ENCODE results near the gene USO1.
"Not testable (repeated sequence)": the region's sequence is repeated elsewhere in the genome, so short reads cannot be mapped to it uniquely, and the experiment has no call there.

The USO1 gene, protein sequence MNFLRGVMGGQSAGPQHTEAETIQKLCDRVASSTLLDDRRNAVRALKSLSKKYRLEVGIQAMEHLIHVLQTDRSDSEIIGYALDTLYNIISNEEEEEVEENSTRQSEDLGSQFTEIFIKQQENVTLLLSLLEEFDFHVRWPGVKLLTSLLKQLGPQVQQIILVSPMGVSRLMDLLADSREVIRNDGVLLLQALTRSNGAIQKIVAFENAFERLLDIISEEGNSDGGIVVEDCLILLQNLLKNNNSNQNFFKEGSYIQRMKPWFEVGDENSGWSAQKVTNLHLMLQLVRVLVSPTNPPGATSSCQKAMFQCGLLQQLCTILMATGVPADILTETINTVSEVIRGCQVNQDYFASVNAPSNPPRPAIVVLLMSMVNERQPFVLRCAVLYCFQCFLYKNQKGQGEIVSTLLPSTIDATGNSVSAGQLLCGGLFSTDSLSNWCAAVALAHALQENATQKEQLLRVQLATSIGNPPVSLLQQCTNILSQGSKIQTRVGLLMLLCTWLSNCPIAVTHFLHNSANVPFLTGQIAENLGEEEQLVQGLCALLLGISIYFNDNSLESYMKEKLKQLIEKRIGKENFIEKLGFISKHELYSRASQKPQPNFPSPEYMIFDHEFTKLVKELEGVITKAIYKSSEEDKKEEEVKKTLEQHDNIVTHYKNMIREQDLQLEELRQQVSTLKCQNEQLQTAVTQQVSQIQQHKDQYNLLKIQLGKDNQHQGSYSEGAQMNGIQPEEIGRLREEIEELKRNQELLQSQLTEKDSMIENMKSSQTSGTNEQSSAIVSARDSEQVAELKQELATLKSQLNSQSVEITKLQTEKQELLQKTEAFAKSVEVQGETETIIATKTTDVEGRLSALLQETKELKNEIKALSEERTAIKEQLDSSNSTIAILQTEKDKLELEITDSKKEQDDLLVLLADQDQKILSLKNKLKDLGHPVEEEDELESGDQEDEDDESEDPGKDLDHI

DNA sequence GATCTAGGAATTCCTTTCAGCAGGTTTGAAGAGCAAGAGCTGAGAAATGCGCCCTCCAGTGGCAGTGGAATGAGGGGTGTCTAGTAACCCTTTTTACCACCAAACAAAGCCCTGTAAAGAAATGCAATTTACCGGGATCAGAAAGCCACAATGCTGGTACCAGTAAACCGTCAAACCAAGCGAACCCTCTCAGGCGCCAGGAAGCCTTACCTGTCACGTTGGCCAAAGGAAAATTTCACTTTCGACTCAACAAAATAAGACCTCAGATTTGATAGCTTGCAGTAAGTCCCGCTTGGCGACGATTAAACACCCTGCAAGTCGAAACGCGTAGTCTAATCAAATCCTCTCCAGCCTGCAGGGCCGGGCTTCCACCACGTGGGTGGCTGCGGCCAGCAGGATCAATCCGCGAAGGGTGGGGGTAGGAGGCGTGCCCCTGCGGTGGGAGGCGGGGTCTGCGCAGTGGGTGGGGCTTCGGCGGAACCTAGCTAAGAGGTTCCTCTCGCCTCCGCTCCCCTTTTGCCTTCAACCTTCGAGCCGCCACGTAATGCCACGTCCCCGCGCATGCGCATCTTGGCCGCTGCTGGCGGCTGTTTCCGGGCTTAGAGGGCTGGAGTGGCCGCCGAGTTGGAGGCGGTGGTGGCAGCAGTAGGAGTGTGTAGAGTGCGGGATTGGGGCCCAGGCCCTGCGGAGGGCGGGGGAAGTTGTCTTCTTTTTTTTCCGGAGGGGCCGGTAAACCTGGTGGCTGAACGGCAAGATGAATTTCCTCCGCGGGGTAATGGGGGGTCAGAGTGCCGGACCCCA lies at the start of gene USO1:
Gene USO1, plus strand, starts transcription at position 512 of the 801 bp plus-strand sequence. Its CDS starts 243 bp downstream, at position 755.
- in situ Hi-C loops (cut with MboI; ENCODE audit: low sequenced_read_pairs): no loop called here

DNA sequence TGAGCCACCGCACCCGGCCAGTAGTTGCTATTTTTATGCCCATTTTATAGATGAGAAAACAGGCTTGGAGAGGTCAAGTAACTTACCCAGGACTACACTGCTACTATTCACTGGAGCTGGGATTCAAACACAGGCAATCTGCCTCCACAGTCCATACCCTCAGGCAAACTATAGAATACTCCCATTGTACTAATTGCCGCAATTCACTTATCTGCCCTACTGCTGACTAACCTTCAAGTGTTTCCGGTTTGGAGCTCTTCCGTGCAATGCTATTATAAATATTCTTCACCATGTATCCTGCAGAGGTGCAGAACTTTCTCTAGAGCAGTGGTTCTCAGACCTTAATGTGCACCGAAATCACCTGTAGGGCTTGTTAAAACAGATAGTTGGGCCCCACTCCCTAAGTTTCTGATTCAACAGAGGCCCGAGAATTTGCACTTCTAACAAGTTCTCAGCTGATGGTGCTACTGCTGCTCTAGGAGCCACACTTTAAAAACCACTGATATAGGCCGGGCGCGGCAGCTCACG lies 49.3 kb upstream of the USO1 start:
- in situ Hi-C loops (cut with MboI; ENCODE audit: low sequenced_read_pairs): no loop called here

DNA sequence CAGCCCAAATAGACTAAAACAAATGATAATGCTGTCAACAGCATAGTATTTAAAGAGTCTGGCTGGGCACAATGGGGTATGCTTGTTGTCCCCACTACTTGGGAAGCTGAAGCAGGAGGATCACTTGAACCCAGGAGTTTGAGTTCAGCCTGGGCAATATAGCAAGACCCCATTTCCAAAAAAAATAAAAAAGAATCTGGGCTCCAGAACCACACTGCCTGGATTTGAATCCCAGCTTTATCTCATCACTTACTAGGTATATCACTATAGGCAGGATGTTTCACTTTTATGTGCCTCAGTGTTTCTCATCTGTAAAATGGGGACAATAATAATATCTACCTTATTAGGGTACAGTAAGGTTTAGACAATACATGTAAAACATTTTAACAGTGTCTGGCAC lies 45.9 kb upstream of the USO1 start:
- in situ Hi-C loops (cut with MboI; ENCODE audit: low sequenced_read_pairs): no loop called here

DNA sequence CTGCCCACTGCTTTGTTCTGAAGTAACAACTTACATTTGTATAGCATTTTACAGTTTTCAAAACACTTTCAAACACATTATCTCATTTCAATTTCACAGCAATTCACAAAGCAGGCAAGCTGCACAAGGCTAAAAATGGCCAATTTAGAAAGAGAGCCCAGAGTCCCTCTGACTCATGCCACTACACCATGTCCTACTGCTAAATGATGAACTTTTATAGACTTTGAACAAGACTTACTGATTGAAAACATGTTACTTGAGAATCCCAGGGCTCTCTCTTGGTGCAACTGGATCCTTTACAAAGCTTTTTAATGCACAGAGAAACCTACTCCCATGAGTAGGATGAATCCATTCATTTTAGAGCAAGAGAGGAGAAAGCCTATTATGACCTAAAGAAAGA lies 45.4 kb upstream of the USO1 start:
- in situ Hi-C loops (cut with MboI; ENCODE audit: low sequenced_read_pairs): no loop called here

DNA sequence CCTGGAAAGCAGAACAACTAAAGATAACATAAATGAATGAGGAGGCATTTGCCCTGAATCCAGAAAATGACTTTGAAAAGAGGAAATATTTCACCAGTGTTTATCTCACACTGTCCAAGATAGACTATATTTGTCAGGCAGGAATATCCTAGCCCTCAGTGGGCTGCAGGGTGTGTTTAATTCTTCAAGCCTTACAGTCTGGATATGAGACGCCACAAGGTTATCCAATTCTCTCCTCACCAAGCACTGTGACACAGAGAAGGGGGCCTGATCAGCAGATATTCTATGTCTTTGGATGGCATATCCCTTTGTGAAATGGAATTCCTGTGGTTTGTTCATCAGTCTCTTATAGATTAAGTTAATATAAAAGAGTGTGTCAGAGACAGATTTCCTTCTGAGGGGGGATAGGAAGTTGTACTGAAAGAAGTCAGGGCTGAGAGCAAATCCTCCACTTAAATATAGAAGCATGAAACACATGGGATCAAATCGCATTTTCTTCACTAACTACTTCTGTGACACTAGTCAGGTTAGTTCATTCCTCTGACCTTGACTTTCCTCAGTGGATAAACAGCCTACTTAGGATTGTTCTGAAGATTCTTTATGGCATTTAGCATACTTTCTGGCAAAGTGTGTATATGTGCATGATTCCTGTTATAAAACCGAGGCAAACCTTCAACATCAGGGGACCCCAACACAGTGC lies 44.4 kb upstream of the USO1 start:
- in situ Hi-C loops (cut with MboI; ENCODE audit: low sequenced_read_pairs): no loop called here

DNA sequence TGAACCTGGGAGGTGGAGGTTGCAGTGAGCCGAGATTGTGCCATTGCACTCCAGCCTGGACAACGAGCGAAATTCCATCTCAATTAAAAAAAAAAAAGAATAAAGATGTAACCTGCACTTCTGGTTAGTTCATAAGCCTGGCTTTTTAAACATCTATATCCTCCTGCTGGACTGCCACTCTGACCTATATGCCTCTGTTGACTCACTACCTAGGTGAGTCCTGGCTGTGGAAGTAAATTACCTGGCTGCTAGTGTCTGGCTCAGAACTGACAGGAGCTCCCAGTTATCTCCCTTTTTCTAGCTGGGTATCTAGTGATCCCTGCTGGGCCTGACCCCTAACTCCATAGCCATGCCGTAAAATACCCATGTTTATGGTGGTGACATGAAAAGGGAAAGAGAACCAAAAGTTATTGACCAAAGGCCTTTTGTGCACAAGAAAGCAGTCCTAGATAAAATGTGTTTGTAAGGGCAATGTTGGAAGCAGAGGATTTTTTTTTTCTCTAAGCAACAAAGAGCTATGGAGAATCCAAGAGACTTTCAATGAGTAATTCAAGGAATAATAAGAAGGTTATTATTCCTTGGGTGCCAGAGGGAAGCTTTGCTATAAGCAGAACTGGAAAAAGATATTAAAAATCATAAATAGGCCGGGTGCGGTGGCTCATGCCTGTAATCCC lies 40.8 kb upstream of the USO1 start:
- in situ Hi-C loops (cut with MboI; ENCODE audit: low sequenced_read_pairs): no loop called here

DNA sequence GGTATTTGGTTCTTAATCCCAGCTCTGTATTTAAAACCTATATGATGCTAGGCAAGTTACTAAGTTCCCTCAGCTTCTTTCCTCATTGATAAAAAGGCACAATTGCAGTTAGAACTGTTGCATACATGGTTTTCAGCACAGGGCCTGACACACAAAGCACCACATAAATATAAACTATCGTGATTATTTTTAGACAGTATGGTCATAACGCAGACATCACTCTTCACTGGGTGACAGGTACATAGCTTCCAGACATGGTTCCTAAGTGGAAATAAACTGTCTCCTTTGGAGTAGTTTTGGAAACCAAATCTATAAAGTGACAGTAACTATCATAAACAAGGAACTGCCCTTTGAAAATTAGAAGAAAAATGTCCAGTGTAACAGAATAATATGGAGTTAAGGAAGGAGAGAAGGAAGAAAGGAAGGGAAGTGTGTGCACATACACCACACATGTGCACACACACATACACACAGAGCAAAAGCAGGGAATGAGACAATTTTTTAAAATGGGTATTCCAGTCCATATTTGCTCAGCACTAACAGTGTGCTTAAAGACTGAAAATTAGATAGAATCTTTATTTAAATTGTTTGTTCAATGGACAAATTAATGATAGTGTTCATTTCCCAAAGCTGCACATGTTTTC lies 38.7 kb upstream of the USO1 start:
- in situ Hi-C loops (cut with MboI; ENCODE audit: low sequenced_read_pairs): no loop called here

DNA sequence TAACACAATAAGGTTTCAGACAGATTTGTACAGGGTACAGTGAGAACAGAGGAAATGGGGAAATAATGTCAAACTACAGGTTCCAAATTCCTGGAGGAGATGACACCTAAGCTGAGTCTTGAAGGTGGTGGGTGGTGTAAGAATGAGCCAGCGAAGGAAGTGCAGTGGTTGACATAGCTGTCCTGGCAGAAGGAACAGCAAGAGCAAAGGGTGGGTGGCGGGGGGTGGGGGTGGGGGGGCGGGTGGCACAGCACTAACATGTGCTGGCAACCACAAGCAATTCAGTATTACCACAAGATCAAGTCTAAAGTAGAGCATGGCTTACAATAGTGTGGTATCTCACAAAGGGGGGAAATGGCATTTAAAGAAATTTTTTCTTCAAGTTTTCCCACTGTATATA lies 38.0 kb upstream of the USO1 start:
- in situ Hi-C loops (cut with MboI; ENCODE audit: low sequenced_read_pairs): no loop called here

DNA sequence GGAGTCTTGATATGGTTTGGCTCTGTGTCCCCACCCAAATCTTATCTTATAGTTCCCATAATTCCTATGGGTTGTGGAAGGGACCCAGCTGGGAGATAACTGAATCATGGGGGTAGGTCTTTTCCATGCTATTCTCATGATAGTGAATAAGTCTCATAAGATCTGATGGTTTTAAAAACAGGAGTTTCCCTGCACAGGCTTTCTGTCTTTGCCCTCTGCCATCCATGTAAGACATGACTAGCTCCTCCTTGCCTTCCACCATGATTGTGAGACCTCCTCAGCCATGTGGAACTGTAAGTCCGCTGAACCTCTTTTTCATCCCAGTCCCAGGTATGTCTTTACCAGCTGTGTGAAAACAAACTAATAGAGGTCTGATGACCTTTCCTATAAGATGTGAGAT lies 37.3 kb upstream of the USO1 start:
- in situ Hi-C loops (cut with MboI; ENCODE audit: low sequenced_read_pairs): not testable (repeated sequence)

DNA sequence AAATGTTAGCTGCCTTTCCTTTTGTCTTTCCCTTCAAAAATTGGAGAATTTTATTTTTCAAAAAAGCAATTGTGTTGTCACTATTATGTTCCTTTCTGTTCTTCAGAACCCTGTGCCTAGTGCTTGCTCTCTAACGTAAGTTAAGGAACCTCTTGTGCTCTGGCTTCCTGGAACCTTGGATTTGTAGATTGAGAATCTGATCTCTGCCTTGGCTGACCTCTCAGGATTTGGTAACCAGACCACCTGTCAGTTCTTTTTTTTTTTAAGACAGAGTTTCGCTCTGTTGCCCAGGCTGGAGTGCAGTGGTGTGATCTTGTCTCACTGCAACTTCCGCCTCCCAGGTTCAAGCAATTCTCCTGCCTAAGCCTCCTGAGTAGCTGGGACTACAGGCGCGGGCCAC lies 32.3 kb upstream of the USO1 start:
- in situ Hi-C loops (cut with MboI; ENCODE audit: low sequenced_read_pairs): not testable (repeated sequence)

DNA sequence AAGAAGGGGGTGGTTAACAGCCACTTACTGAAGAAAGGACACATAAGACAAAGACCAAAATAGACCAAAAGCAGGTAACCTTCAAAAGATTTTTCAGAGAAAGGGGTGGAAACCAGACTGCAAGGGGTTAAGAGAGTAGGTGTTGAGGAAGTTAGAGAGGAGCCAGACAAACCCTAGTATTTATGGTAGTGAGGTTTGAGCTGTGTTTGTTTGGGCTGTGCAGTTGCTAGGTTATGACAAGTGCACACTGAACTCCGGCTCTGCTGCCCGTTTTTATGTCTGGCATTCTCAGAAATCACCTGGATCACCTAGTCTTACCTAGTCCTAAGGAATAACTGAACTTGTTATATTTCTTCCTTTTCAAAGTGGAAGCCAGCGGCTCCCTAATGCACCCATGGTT lies 28.3 kb upstream of the USO1 start:
- in situ Hi-C loops (cut with MboI; ENCODE audit: low sequenced_read_pairs): no loop called here

DNA sequence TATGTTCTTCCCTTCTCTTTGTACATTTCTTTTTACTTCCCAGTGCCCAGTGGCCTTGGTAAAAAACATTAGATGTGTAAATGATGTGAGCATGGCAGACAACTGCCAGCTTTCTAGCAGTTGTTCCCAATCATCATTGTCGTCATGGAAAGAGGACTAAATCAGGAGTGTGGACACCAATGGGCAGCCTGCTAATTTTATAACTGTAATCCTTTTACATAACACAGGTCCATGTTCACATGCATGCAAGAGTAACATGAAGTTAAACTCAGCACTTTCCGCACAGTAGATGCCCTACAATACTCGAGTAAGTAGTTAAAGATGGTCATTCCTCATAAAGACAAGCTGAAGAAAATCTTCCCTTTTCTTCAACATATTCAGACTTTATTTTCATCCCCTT lies 27.8 kb upstream of the USO1 start:
- in situ Hi-C loops (cut with MboI; ENCODE audit: low sequenced_read_pairs): no loop called here

DNA sequence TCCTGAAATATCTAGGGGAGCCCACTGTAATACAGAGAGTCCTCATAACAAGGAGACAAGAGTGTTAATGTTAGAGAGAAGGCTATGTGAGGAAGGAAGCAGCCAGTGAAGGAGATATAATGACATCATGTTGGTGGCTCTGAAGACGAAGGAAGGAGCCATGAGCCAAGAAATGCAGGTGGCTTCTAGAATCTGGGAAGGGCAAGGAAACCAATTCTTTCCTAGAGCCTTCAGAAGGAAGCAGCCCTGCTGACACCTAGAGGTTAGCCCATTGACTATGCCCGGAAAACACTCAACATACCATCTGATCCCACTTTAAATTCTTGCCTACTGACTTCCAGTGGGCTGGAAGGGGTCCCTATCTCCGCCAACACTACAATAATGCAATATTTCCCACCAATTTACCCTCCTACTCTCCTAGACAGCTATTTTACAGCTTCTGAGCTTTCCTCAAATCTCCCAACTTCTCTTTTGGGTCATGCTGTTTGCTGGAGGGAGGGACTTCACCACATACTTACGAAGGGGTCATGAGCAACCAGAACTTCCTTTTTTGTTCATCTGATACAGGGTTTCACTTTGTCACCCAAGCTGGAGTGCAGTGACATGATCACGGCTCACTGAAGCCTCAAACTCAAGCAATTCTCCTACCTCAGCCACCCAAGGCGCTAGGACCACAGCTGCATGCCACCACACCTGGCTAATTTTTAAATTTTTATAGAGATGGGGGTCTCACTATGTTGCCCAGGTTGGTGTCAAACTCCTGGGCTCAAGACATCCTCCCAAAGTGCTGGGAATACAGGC lies 26.0 kb upstream of the USO1 start:
- in situ Hi-C loops (cut with MboI; ENCODE audit: low sequenced_read_pairs): no loop called here

DNA sequence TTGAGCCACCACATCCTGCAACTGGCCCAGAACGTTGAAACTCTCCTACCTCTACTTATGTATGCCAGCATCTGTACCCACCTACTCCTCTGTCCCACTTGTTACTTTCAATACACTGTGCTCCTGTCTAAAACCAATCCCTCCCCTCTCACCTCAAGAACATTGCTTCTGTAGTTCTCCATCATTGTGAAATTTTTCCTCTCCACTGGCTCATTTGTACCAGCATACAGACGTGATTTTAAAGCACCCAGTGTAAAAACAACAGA lies 25.5 kb upstream of the USO1 start:
- in situ Hi-C loops (cut with MboI; ENCODE audit: low sequenced_read_pairs): no loop called here

DNA sequence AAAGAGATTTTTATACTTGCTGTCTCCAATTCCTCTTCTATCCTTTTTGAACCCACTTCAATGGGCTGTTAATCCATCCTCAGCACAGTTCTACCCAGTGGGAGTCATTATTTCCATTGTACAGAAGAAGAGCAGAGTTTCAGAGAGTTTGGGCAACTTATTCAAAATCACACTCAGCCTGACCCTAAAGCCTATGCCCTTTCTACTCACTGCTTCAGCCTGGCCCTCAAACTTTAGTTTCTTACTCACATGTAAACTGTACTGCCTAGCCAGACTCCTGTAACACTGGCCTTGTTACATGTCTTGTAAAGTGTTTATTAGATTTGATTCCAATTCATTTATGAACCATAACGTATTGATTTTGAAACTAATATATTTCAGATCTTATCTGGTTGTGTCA lies 25.1 kb upstream of the USO1 start:
- in situ Hi-C loops (cut with MboI; ENCODE audit: low sequenced_read_pairs): no loop called here

DNA sequence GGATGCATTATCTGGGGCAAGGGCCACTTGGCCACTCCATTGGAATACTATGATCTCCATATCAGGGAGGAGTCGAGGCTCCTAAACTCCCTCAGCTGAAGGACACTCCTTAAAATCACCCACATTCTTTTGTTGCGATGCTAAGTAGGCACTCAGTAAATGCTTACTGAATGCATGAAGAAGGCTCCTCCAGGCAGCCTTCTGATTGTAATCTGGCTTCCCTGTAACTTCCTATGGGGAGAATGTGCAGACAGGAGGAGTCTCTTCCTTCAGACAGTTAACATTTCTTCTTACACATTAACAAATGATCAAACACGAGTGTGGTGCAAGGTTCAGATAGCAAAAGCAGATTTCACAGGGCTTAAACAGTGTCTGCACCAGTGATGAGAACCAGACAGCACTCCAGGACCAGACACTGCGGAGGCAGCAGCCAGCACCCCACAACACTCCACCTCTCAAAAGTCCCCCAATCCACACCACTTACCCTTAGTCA lies 21.4 kb upstream of the USO1 start:
- in situ Hi-C loops (cut with MboI; ENCODE audit: low sequenced_read_pairs): no loop called here

DNA sequence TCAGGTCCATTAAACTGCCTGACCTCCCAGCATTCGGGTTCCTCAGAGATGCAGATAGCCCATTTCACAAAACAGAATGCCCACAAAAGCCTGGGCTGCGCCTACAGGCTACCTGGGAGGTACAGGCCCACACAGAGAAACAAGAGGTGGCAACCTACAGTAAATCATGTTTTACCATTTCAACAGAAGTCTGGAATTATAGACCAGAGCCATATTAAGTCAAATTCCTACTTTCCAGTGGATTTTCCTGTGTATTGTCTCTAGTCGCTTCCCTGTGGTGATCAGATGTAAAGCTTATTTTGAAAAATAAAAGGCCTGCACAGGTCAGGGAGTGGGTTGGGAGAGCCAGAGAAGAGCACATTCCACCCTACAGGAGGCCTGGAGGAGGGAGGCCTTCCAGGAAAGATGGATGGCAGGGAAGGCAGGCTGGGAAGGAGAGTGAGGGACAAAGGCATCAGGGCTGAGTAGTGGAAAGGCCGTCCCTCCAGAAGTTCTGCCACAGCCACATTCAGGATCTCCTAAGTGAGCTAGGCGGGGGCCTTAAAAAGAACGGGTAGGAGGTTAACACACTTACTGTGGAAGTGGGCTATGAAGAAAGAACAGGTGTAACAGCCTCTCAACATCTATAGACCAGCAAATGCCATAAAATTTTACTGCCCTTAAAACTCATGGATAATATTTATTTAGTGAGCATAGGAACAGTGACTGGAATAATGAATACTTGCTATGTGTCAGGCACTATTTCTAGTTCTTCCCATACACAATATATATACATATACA lies 19.0 kb upstream of the USO1 start:
- in situ Hi-C loops (cut with MboI; ENCODE audit: low sequenced_read_pairs): no loop called here

DNA sequence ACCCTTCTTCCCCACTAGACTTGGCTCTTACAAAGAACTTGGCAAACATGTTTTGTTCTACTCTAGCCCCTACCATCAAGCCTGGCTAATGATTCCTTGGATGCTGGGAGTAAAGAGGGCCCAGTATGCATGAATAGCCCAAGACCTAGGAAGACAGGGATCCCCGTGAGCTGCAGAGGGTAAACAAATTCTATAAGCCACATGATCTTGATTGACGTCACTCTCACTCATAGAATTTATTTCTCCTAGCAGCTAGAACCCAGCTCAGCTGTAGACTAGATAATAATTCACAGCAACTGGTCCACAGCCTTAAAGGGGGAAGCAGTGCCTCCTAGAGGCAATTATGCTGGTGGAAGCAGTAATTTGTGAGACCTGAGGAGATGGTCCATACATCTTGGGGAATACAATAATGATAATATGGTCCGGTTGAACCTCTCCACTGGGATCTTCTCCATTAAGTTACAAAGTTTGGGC lies 16.1 kb upstream of the USO1 start:
- in situ Hi-C loops (cut with MboI; ENCODE audit: low sequenced_read_pairs): no loop called here

Data from HL-60/S4 (cell line).